ENCODE results near the gene KAZN.

KAZN gene

GRCh38 chr1:15089258-15089992 is 490.9 kb downstream of the KAZN start:
- Mint-ChIP-seq H3K4me3 (no peak overlapping the region), H3K4me1 (ENCODE audit: low read depth) (peaks cover 8% of the 10 kb centered on the region), H3K27ac (no peak overlapping the region), H3K27me3 (peaks cover 5% of the 10 kb centered on the region), H3K36me3 (ENCODE audit: low read depth) (no peaks in the 10 kb centered on the region), H3K9me3 (no peaks in the 10 kb centered on the region)
- DNase-seq: no peak

- DNase-seq: no peak
- H3K27me3 Mint-ChIP-seq: peaks cover 5% of the 10 kb centered on the region
- peaks cover 8% of the 10 kb centered on the region for H3K4me1 Mint-ChIP-seq (ENCODE audit: low read depth)
- no peaks in the 10 kb centered on the region for H3K36me3 Mint-ChIP-seq (ENCODE audit: low read depth)
- no peak overlapping the region for H3K27ac Mint-ChIP-seq
- no peaks in the 10 kb centered on the region for H3K9me3 Mint-ChIP-seq
- H3K4me3 Mint-ChIP-seq: no peak overlapping the region
Observed at GRCh38 chr1:15090373-15090772, 491.9 kb downstream of the KAZN start.

- Mint-ChIP-seq H3K27me3 (peaks cover 10% of the 10 kb centered on the region), H3K36me3 (ENCODE audit: low read depth) (no peaks in the 10 kb centered on the region), H3K4me1 (ENCODE audit: low read depth) (peaks cover 8% of the 10 kb centered on the region), H3K27ac (no peak overlapping the region), H3K9me3 (no peaks in the 10 kb centered on the region), H3K4me3 (no peak overlapping the region)
- no peak for DNase-seq
Observed at GRCh38 chr1:15094056-15094455, 495.6 kb downstream of the KAZN start.

GRCh38 chr1:15094719-15095495 is 496.4 kb downstream of the KAZN start:
- Mint-ChIP-seq H3K9me3 (no peaks in the 10 kb centered on the region), H3K27me3 (peaks cover 19% of the 10 kb centered on the region), H3K4me3 (no peak overlapping the region), H3K4me1 (ENCODE audit: low read depth) (peaks cover 5% of the 10 kb centered on the region), H3K27ac (no peak overlapping the region), H3K36me3 (ENCODE audit: low read depth) (no peaks in the 10 kb centered on the region)
- no peak for DNase-seq

GRCh38 chr1:15095496-15095875 is 497.0 kb downstream of the KAZN start:
- H3K36me3 Mint-ChIP-seq (ENCODE audit: low read depth): no peaks in the 10 kb centered on the region
- no peaks in the 10 kb centered on the region for H3K9me3 Mint-ChIP-seq
- peaks cover 24% of the 10 kb centered on the region for H3K27me3 Mint-ChIP-seq
- no peak overlapping the region for H3K4me3 Mint-ChIP-seq
- no peak overlapping the region for H3K27ac Mint-ChIP-seq
- DNase-seq: no peak
- peaks cover 6% of the 10 kb centered on the region for H3K4me1 Mint-ChIP-seq (ENCODE audit: low read depth)

GRCh38 chr1:15096293-15096692 is 497.8 kb downstream of the KAZN start:
- Mint-ChIP-seq H3K27ac (no peak overlapping the region), H3K9me3 (no peaks in the 10 kb centered on the region), H3K4me3 (no peak overlapping the region), H3K36me3 (ENCODE audit: low read depth) (no peaks in the 10 kb centered on the region), H3K4me1 (ENCODE audit: low read depth) (peaks cover 5% of the 10 kb centered on the region), H3K27me3 (peaks cover 27% of the 10 kb centered on the region)
- no peak for DNase-seq

- no peak overlapping the region for H3K27ac Mint-ChIP-seq
- H3K9me3 Mint-ChIP-seq: no peaks in the 10 kb centered on the region
- peaks cover 5% of the 10 kb centered on the region for H3K4me1 Mint-ChIP-seq (ENCODE audit: low read depth)
- H3K4me3 Mint-ChIP-seq: no peak overlapping the region
- H3K27me3 Mint-ChIP-seq: peaks cover 37% of the 10 kb centered on the region
- no peaks in the 10 kb centered on the region for H3K36me3 Mint-ChIP-seq (ENCODE audit: low read depth)
- DNase-seq: no peak
Observed at GRCh38 chr1:15098176-15099125, 500.0 kb downstream of the KAZN start.

- Mint-ChIP-seq H3K9me3 (no peaks in the 10 kb centered on the region), H3K4me1 (ENCODE audit: low read depth) (peaks cover 5% of the 10 kb centered on the region), H3K36me3 (ENCODE audit: low read depth) (no peaks in the 10 kb centered on the region), H3K4me3 (no peak overlapping the region), H3K27me3 (peaks cover 38% of the 10 kb centered on the region), H3K27ac (no peak overlapping the region)
- no peak for DNase-seq
Observed at GRCh38 chr1:15099441-15100120, 501.1 kb downstream of the KAZN start.

- H3K4me3 Mint-ChIP-seq: no peak overlapping the region
- DNase-seq: peak; percentile 66
- peaks cover 5% of the 10 kb centered on the region for H3K4me1 Mint-ChIP-seq (ENCODE audit: low read depth)
- no peaks in the 10 kb centered on the region for H3K36me3 Mint-ChIP-seq (ENCODE audit: low read depth)
- H3K27me3 Mint-ChIP-seq: peaks cover 38% of the 10 kb centered on the region
- H3K27ac Mint-ChIP-seq: no peak overlapping the region
- H3K9me3 Mint-ChIP-seq: no peaks in the 10 kb centered on the region
Observed at GRCh38 chr1:15100121-15100879, 501.8 kb downstream of the KAZN start.

- H3K9me3 Mint-ChIP-seq: no peaks in the 10 kb centered on the region
- no peak overlapping the region for H3K4me3 Mint-ChIP-seq
- no peak overlapping the region for H3K27ac Mint-ChIP-seq
- no peak for DNase-seq
- H3K36me3 Mint-ChIP-seq (ENCODE audit: low read depth): no peaks in the 10 kb centered on the region
- H3K27me3 Mint-ChIP-seq: peaks cover 41% of the 10 kb centered on the region
- peaks cover 5% of the 10 kb centered on the region for H3K4me1 Mint-ChIP-seq (ENCODE audit: low read depth)
Observed at GRCh38 chr1:15100880-15101760, 502.6 kb downstream of the KAZN start.

- H3K27ac Mint-ChIP-seq: no peak overlapping the region
Observed at GRCh38 chr1:15101801-15102200, 503.3 kb downstream of the KAZN start.

GRCh38 chr1:15102646-15103045 is 504.2 kb downstream of the KAZN start:
- Mint-ChIP-seq H3K27ac (no peak overlapping the region), H3K27me3 (peaks cover 52% of the 10 kb centered on the region), H3K9me3 (no peaks in the 10 kb centered on the region), H3K36me3 (ENCODE audit: low read depth) (no peaks in the 10 kb centered on the region), H3K4me3 (no peak overlapping the region), H3K4me1 (ENCODE audit: low read depth) (peaks cover 6% of the 10 kb centered on the region)
- DNase-seq: no peak

More at GRCh38 chr1:15101801-15102200, 503.3 kb downstream of the KAZN start:
- peaks cover 5% of the 10 kb centered on the region for H3K4me1 Mint-ChIP-seq (ENCODE audit: low read depth)
- no peak for DNase-seq
- no peaks in the 10 kb centered on the region for H3K36me3 Mint-ChIP-seq (ENCODE audit: low read depth)
- no peaks in the 10 kb centered on the region for H3K9me3 Mint-ChIP-seq
- peaks cover 48% of the 10 kb centered on the region for H3K27me3 Mint-ChIP-seq
- no peak overlapping the region for H3K4me3 Mint-ChIP-seq

GRCh38 chr1:15103211-15103610 is 504.7 kb downstream of the KAZN start:
- peaks cover 54% of the 10 kb centered on the region for H3K27me3 Mint-ChIP-seq
- no peak for DNase-seq
- no peaks in the 10 kb centered on the region for H3K9me3 Mint-ChIP-seq
- no peak overlapping the region for H3K27ac Mint-ChIP-seq
- H3K4me1 Mint-ChIP-seq (ENCODE audit: low read depth): peaks cover 8% of the 10 kb centered on the region
- H3K36me3 Mint-ChIP-seq (ENCODE audit: low read depth): no peaks in the 10 kb centered on the region
- no peak overlapping the region for H3K4me3 Mint-ChIP-seq
